ENCODE data around the gene COX7A2L. TPM values are rescaled to one million over a fixed set of nuclear protein-coding genes. Genes with fewer than 3 reads are reported as not detected.
"Not testable (repeated sequence)": the region's sequence is repeated elsewhere in the genome, so short reads cannot be mapped to it uniquely, and the experiment has no call there.

Gene COX7A2L, protein sequence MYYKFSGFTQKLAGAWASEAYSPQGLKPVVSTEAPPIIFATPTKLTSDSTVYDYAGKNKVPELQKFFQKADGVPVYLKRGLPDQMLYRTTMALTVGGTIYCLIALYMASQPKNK
- total RNA-seq = 83.3 and 84.7 TPM in 2 replicates

GRCh38 chr2:42360890-42361727 is at the start of gene COX7A2L:
TSS of gene COX7A2L (minus strand) at chr2:42361217. CDS start at chr2:42361161, 56 bp downstream.
- Mint-ChIP-seq H3K9me3 (no peaks in the 10 kb centered on the region), H3K4me3 (peak within 1 kb of the TSS; percentile 94), H3K27me3 (ENCODE audit: insufficient read depth) (no peaks in the 10 kb centered on the region), H3K36me3 (ENCODE audit: low read depth) (peaks cover 8% of the 10 kb centered on the region), H3K27ac (peak within 1 kb of the TSS; percentile 92), H3K4me1 (ENCODE audit: low read depth) (peaks cover 49% of the 10 kb centered on the region)
- intact Hi-C loops (cut with micrococcal nuclease) = loop anchor here (1.0 to 10.0 kb wide), 15 partner anchors 30 to 2001 kb away; partner anchors contain the start of genes CAMKMT, DYNC2LI1, EML4 and LRPPRC
- DNase-seq (ENCODE audit: low spot score) = peak; percentile 92

DNA sequence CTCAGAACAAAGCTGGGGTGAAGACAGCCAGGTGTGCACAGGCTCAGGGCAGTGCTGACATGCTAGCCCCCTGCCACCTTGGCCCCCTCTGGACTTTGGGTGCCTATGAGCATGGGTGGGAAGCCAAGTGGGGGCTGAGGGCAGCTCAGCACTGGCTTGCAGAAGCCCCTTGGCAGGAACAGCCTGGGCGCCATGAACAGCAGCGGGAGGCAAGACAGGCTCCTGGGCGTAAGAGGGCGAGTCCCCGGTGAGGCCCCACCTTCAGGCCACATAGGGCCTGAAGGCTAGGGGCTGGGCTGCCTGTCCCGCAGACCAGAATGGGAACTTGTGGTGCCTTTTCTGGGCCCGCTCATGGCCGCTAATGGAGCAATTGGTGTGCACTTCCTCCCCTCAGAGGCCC is 47.0 kb upstream of the COX7A2L start:
- H3K27me3 Mint-ChIP-seq (ENCODE audit: insufficient read depth) = no peaks in the 10 kb centered on the region
- no peaks in the 10 kb centered on the region for H3K36me3 Mint-ChIP-seq (ENCODE audit: low read depth)
- intact Hi-C loops (cut with micrococcal nuclease) = no loop called here
- peaks cover 8% of the 10 kb centered on the region for H3K9me3 Mint-ChIP-seq
- no peak overlapping the region for H3K4me3 Mint-ChIP-seq
- no peak overlapping the region for H3K27ac Mint-ChIP-seq
- no peak for DNase-seq (ENCODE audit: low spot score)
- H3K4me1 Mint-ChIP-seq (ENCODE audit: low read depth) = no peaks in the 10 kb centered on the region

DNA sequence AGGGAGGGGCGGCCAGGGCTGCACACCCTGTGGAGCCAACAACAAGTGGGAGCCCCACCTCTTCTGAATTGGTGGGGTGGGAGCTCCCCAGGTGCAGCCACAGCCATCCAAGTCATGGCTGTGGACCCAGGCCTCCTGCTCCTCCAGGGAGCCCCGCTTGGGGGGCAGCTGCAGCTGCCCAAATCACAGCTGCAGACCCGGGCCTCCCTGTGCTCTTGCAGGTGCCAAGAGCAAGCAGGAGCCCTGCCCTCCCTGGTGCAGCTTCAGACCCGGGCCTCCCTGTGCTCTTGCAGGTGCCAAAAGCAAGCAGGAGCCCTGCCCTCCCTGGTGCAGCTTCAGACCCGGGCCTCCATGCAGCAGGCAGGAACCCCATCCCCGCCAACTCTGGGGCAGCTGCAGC is 46.5 kb upstream of the COX7A2L start:
- no peaks in the 10 kb centered on the region for H3K4me1 Mint-ChIP-seq (ENCODE audit: low read depth)

GRCh38 chr2:42404676-42405075 is 43.7 kb upstream of the COX7A2L start:
- no peaks in the 10 kb centered on the region for H3K4me1 Mint-ChIP-seq (ENCODE audit: low read depth)

More for the DNA sequence above, 46.5 kb upstream of the COX7A2L start:
- Mint-ChIP-seq H3K27ac (no peak overlapping the region), H3K4me3 (no peak overlapping the region), H3K36me3 (ENCODE audit: low read depth) (no peaks in the 10 kb centered on the region), H3K9me3 (peaks cover 8% of the 10 kb centered on the region), H3K27me3 (ENCODE audit: insufficient read depth) (no peaks in the 10 kb centered on the region)
- no peak for DNase-seq (ENCODE audit: low spot score)
- intact Hi-C loops (cut with micrococcal nuclease) = no loop called here

DNA sequence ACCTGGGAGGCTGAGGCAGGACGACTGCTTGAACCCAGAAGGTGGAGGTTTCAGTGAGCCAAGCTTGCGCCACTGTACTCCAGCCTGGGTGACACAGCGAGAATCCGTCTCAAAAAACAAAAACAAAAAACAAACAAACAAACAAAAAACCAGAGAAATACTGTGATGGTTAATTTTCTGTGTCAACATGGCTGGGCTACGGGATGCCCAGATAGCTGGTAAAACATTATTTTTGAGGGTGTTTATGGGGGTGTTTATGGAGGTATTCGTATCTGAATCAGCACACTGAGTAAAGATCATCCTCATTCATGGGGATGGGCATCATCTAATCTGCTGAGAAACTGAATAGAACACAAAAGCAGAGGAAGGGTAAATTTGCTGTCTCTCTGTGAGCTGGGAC is 40.8 kb upstream of the COX7A2L start:
- no peak overlapping the region for H3K4me3 Mint-ChIP-seq
- H3K9me3 Mint-ChIP-seq = no peaks in the 10 kb centered on the region
- no peak overlapping the region for H3K27ac Mint-ChIP-seq
- H3K36me3 Mint-ChIP-seq (ENCODE audit: low read depth) = no peaks in the 10 kb centered on the region
- H3K4me1 Mint-ChIP-seq (ENCODE audit: low read depth) = no peaks in the 10 kb centered on the region
- DNase-seq (ENCODE audit: low spot score) = no peak
- H3K27me3 Mint-ChIP-seq (ENCODE audit: insufficient read depth) = no peaks in the 10 kb centered on the region
- intact Hi-C loops (cut with micrococcal nuclease) = no loop called here

More at GRCh38 chr2:42404676-42405075, 43.7 kb upstream of the COX7A2L start:
- DNase-seq (ENCODE audit: low spot score) = no peak
- Mint-ChIP-seq H3K36me3 (ENCODE audit: low read depth) (no peaks in the 10 kb centered on the region), H3K27me3 (ENCODE audit: insufficient read depth) (no peaks in the 10 kb centered on the region), H3K27ac (no peak overlapping the region), H3K4me3 (no peak overlapping the region), H3K9me3 (no peaks in the 10 kb centered on the region)
- intact Hi-C loops (cut with micrococcal nuclease) = no loop called here

DNA sequence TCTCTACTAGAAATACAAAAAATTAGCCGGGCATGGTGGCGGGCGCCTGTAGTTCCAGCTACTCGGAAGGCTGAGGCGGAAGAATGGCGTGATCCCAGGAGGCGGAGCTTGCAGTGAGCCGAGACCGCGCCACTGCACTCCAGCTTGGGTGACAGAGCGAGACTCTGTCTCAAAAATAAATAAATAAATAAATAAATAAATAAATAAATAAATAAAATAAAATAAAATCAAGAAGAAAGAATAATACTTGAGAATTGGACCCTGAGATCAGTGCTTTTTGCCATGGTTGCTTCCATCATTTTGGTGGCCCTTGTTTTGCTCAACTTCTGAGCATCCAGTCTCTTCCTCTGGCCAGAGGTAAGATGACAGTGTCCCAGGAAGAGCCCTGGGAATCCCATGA is 37.0 kb upstream of the COX7A2L start:
- H3K9me3 Mint-ChIP-seq; H3K4me3 Mint-ChIP-seq; H3K36me3 Mint-ChIP-seq (ENCODE audit: low read depth); H3K27ac Mint-ChIP-seq; intact Hi-C loops (cut with micrococcal nuclease); H3K27me3 Mint-ChIP-seq (ENCODE audit: insufficient read depth); H3K4me1 Mint-ChIP-seq (ENCODE audit: low read depth); DNase-seq (ENCODE audit: low spot score): not testable (repeated sequence)

DNA sequence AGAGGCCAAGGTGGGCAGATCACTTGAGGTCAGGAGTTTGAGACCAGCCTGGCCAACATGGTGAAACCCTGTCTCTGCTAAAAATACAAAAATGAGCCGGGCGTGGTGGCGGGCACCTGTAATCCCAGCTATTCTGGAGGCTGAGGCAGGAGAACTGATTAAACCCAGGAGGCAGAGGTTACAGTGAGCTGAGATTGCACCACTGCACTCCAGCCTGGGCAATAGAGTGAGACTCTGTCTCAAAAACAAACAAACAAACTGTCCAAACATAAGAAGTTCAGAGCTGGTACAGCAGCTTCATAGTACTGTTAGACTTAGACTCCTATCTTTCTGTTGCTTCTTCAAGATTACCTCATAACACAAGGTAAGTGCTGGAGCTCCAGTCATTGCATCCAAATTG is 32.3 kb upstream of the COX7A2L start:
- H3K4me3 Mint-ChIP-seq; H3K4me1 Mint-ChIP-seq (ENCODE audit: low read depth); H3K27ac Mint-ChIP-seq; intact Hi-C loops (cut with micrococcal nuclease); H3K9me3 Mint-ChIP-seq; H3K36me3 Mint-ChIP-seq (ENCODE audit: low read depth); DNase-seq (ENCODE audit: low spot score): not testable (repeated sequence)
- H3K27me3 Mint-ChIP-seq (ENCODE audit: insufficient read depth) = peaks cover 12% of the 10 kb centered on the region

- Mint-ChIP-seq H3K27me3 (ENCODE audit: insufficient read depth) (peaks cover 12% of the 10 kb centered on the region), H3K4me1 (ENCODE audit: low read depth) (no peaks in the 10 kb centered on the region), H3K4me3 (no peak overlapping the region), H3K9me3 (no peaks in the 10 kb centered on the region), H3K27ac (no peak overlapping the region), H3K36me3 (ENCODE audit: low read depth) (no peaks in the 10 kb centered on the region)
- intact Hi-C loops (cut with micrococcal nuclease) = no loop called here
- DNase-seq (ENCODE audit: low spot score) = no peak
These were observed 31.2 kb upstream of the COX7A2L start for GRCh38 chr2:42392191-42392590.

DNA sequence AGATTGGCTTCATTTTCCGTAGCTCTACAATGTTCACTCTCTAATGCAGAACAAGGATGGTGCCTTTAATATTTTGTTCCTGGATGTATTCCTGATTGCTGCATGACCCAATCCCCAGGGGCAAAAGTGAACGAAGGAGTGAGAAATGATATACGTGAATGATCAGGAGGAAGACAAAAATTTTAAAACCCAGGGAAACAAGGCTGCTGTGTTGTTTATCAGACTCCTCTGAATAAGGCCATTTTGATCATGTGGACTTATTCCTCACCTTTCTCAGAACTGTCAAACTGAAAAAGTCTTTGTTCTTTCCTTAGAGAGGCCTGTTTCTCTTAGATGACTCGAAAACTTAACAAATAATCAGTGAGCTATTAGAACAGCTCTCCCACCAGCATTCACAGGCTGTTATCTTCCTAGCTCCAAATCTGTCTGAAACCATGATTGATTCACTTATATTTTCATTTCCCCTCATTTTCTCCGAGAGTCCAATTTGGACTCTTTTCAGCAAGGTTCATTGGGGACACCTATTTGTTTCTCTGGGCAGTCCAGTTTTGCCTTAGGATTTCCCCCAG is 29.5 kb upstream of the COX7A2L start:
- Mint-ChIP-seq H3K9me3 (no peaks in the 10 kb centered on the region), H3K27ac (no peak overlapping the region), H3K4me3 (no peak overlapping the region), H3K4me1 (ENCODE audit: low read depth) (no peaks in the 10 kb centered on the region), H3K36me3 (ENCODE audit: low read depth) (no peaks in the 10 kb centered on the region), H3K27me3 (ENCODE audit: insufficient read depth) (peaks cover 12% of the 10 kb centered on the region)
- no peak for DNase-seq (ENCODE audit: low spot score)
- intact Hi-C loops (cut with micrococcal nuclease) = no loop called here

- Mint-ChIP-seq H3K27ac (no peak overlapping the region), H3K4me1 (ENCODE audit: low read depth) (no peaks in the 10 kb centered on the region), H3K36me3 (ENCODE audit: low read depth) (no peaks in the 10 kb centered on the region), H3K27me3 (ENCODE audit: insufficient read depth) (peaks cover 5% of the 10 kb centered on the region), H3K9me3 (no peaks in the 10 kb centered on the region), H3K4me3 (no peak overlapping the region)
- intact Hi-C loops (cut with micrococcal nuclease) = no loop called here
- no peak for DNase-seq (ENCODE audit: low spot score)
These were observed 25.7 kb upstream of the COX7A2L start for GRCh38 chr2:42386682-42387081.

GRCh38 chr2:42385225-42385624 is 24.2 kb upstream of the COX7A2L start:
- Mint-ChIP-seq H3K9me3 (no peaks in the 10 kb centered on the region), H3K4me3 (no peak overlapping the region), H3K36me3 (ENCODE audit: low read depth) (no peaks in the 10 kb centered on the region), H3K4me1 (ENCODE audit: low read depth) (no peaks in the 10 kb centered on the region), H3K27me3 (ENCODE audit: insufficient read depth) (peaks cover 3% of the 10 kb centered on the region), H3K27ac (no peak overlapping the region)
- intact Hi-C loops (cut with micrococcal nuclease) = no loop called here
- no peak for DNase-seq (ENCODE audit: low spot score)

GRCh38 chr2:42383855-42384530 is 23.0 kb upstream of the COX7A2L start:
- Mint-ChIP-seq H3K27me3 (ENCODE audit: insufficient read depth) (peaks cover 6% of the 10 kb centered on the region), H3K4me1 (ENCODE audit: low read depth) (no peaks in the 10 kb centered on the region), H3K9me3 (no peaks in the 10 kb centered on the region), H3K36me3 (ENCODE audit: low read depth) (no peaks in the 10 kb centered on the region), H3K27ac (no peak overlapping the region), H3K4me3 (no peak overlapping the region)
- intact Hi-C loops (cut with micrococcal nuclease) = no loop called here
- no peak for DNase-seq (ENCODE audit: low spot score)

DNA sequence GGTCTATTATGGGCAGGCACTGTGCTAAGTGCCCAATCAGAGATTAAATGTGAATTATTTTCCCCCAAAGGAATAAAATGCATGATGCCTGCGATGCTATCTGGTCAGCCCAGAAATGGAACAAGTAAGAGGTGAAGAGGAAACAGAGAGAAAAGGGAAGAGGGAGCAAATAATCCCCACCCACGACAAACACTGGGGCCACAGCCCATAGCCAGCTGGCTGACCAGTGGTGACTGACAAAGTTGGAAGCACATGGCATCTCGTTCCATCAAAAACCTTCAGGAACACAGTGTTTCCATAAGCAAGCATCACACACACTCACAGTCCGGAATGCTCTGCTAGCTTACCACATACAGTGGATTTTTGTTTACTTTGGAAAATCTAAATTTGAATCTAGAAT is 21.1 kb upstream of the COX7A2L start:
- no peak for DNase-seq (ENCODE audit: low spot score)
- peaks cover 10% of the 10 kb centered on the region for H3K27me3 Mint-ChIP-seq (ENCODE audit: insufficient read depth)
- intact Hi-C loops (cut with micrococcal nuclease) = no loop called here
- no peak overlapping the region for H3K4me3 Mint-ChIP-seq
- H3K4me1 Mint-ChIP-seq (ENCODE audit: low read depth) = no peaks in the 10 kb centered on the region
- H3K27ac Mint-ChIP-seq = no peak overlapping the region
- no peaks in the 10 kb centered on the region for H3K9me3 Mint-ChIP-seq
- H3K36me3 Mint-ChIP-seq (ENCODE audit: low read depth) = no peaks in the 10 kb centered on the region

Data from activated T-helper 1 cell treated with anti-CD3 and anti-CD28 coated beads, Interleukin-12 subunit alpha, Interleukin-12 subunit beta, Interleukin-2, Interleukin-4 antibody, amounts not matched to agents 30 ng/mL and 10 ng/mL and 1 ng/mL, durations not matched to agents 14 hours and 24 hours and 36 hours (primary cell).